Mesendoderm (in vitro differentiated cells): ENCODE data around the gene MEF2C.

Experiments used
- DNase-seq: peaks from one replicate; pipeline ENCODE4 v3.0.0; 2013
- H2AK5ac ChIP-seq: 2 replicates; pipeline ENCODE4 v1.6.1; 2013; ENCODE audit warnings: low read length, inconsistent platforms
- H2BK120ac ChIP-seq: 2 replicates; pipeline ENCODE4 v1.6.1; 2013; ENCODE audit warnings: low read depth, mild to moderate bottlenecking, low read length, moderate library complexity, mixed read lengths
- H2BK15ac ChIP-seq: replicated peaks from 2 replicates; pipeline ENCODE4 v1.6.1; 2013; ENCODE audit warnings: low read depth, mild to moderate bottlenecking, moderate library complexity
- H2BK5ac ChIP-seq: 2 replicates; pipeline ENCODE4 v1.6.1; 2013; ENCODE audit warnings: low read length, inconsistent platforms
- H3K18ac ChIP-seq: 2 replicates; pipeline ENCODE4 v1.6.1; 2013; ENCODE audit warnings: mild to moderate bottlenecking, low read length, mixed read lengths
- H3K23ac ChIP-seq: one replicate; pipeline ENCODE4 v1.6.1; 2013; ENCODE audit warnings: low read length
- H3K27ac ChIP-seq: 2 replicates; pipeline ENCODE4 v1.5.1; 2013; ENCODE audit warnings: low read depth, mild to moderate bottlenecking, inconsistent platforms, low read length, moderate library complexity
- H3K27me3 ChIP-seq: 2 replicates; pipeline ENCODE4 v1.6.1; 2013; ENCODE audit warnings: low read length, control low read depth, mild to moderate bottlenecking, inconsistent platforms; ENCODE audit not compliant: insufficient read depth, poor library complexity
- H3K36me3 ChIP-seq: 2 replicates; pipeline ENCODE4 v1.6.1; 2013; ENCODE audit warnings: low read length, inconsistent platforms; ENCODE audit not compliant: control insufficient read depth, insufficient read depth
- H3K4ac ChIP-seq: one replicate; pipeline ENCODE4 v1.6.1; 2013; ENCODE audit warnings: low read depth, mild to moderate bottlenecking, low read length, moderate library complexity
- H3K4me1 ChIP-seq: 2 replicates; pipeline ENCODE4 v1.6.1; 2013; ENCODE audit warnings: low read depth, low read length, inconsistent platforms; ENCODE audit not compliant: control insufficient read depth
- H3K4me2 ChIP-seq: 2 replicates; pipeline ENCODE4 v1.6.1; 2013; ENCODE audit warnings: low read length
- H3K4me3 ChIP-seq: 2 replicates; pipeline ENCODE4 v1.5.1; 2013; ENCODE audit warnings: mild to moderate bottlenecking, low read length
- H3K56ac ChIP-seq: one replicate; pipeline ENCODE4 v1.6.1; 2013; ENCODE audit warnings: low read length
- H3K79me1 ChIP-seq: 2 replicates; pipeline ENCODE4 v1.6.1; 2013; ENCODE audit warnings: low read length, inconsistent platforms
- H3K79me2 ChIP-seq: 2 replicates; pipeline ENCODE4 v1.6.1; 2013; ENCODE audit warnings: mild to moderate bottlenecking, low read length; ENCODE audit not compliant: control insufficient read depth, insufficient read depth
- H3K9ac ChIP-seq: 2 replicates; pipeline ENCODE4 v1.6.1; 2013; ENCODE audit warnings: low read length, inconsistent platforms
- H4K5ac ChIP-seq: one replicate; pipeline ENCODE4 v1.6.1; 2013; ENCODE audit warnings: low read length
- H4K8ac ChIP-seq: one replicate; pipeline ENCODE4 v1.6.1; 2013; ENCODE audit warnings: low read depth, mild to moderate bottlenecking, control low read depth, low read length, moderate library complexity
- WGBS: extraction: QIAGEN DNeasy Blood & Tissue Kit; methylation state at CpG from one replicate; pipeline ENCODE4 v1.1.7; 2013; ENCODE audit warnings: low lambda C conversion rate, missing lambda C conversion rate; ENCODE audit not compliant: insufficient coverage; ENCODE audit errors: extremely low coverage; 5-methylcytosine and 5-hydroxymethylcytosine counted together

Gene MEF2C

DNA sequence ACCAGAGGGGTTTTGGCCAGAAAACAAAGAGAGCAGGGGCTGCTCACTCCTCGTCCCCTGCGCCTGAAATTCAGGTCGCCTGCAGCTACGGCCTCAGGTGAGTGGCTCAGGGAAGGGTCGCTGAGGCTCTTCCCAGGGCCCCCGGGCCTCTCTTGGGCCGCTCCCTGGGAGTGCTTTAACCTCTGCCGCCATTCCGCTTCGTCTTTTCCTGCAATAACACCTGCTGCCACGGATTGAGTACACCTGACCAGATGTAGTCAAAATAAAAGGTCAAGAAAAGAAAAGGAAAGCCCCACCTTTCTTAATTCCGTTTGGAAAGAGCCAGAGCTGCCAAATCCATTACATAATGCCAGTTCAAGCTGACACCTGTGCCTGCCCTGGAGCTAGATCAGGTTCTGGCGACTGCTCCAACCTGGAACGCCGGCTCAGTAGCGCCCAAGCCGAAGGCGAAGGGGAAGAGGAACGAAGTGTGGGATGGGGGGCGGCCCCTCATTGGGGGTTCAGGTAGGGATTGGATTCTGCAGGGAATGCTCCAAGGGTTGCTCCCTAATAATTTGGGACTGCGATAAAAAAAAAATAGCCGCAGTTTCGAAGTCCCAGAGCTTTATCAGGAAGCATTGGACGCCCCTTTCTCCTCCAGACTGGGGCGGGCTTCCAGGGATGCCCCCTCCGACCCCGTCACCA, 193.9 kb downstream of the MEF2C start:
- H3K79me2 ChIP-seq, result no peaks in the 10 kb centered on the region
- H2BK5ac ChIP-seq, result no peak overlapping the region
- peaks cover 90% of the 10 kb centered on the region for H3K27me3 ChIP-seq
- no peak for DNase-seq
- no peak overlapping the region for H2AK5ac ChIP-seq
- H3K9ac ChIP-seq, result no peak overlapping the region
- H3K4ac ChIP-seq, result no peak overlapping the region
- H4K8ac ChIP-seq, result no peak overlapping the region
- H3K27ac ChIP-seq, result no peak overlapping the region
- no peak overlapping the region for H3K4me2 ChIP-seq
- no CpG with 5 or more reads among the region's 27 CpGs for WGBS
- H2BK120ac ChIP-seq, result no peak overlapping the region
- H3K4me3 ChIP-seq, result no peak overlapping the region
- no peak overlapping the region for H3K18ac ChIP-seq
- no peaks in the 10 kb centered on the region for H3K36me3 ChIP-seq
- no peak overlapping the region for H2BK15ac ChIP-seq
- no peak overlapping the region for H3K56ac ChIP-seq
- H3K79me1 ChIP-seq, result no peaks in the 10 kb centered on the region
- H4K5ac ChIP-seq, result no peak overlapping the region
- no peak overlapping the region for H3K23ac ChIP-seq
- no peaks in the 10 kb centered on the region for H3K4me1 ChIP-seq

DNA sequence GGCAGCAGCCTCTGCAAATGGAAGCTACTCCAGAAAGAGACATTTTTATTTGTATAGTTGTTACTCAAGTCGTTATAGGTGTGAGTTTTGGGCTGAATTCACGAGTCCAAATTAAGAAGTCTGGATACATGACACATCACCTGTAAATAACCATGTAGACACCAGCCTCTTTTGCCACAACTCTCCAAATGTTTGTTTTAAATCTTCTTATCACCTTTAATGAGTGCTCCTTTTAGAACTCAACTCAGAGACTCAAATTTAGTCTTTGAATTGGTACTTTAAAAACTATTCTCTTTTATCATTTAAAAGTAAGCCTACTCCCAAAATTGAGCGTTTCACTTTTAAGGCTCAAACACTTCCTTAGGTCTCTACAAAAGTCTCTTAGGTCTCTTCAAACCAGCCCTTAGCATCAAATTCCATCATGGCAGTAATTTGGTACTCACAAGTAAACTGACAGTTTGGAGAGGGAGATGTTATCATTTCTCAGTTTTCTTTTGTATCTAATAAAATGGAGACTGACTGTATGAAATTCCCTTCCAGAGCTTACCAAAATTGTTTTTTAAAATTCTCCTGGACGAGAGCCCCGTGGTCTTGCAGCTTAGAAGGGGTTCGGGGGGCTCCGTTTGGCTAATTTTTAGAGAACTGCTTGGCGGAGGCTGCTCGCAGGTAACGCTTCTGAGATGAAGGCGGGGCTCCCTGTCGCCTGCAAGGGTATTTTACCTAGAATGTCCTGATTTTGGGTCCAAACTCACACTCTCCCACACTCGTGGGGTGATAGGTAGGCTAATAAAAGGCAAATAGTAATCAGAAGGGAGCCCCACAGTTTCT, 194.6 kb downstream of the MEF2C start:
- H3K4ac ChIP-seq, result no peak overlapping the region
- no peaks in the 10 kb centered on the region for H3K36me3 ChIP-seq
- no peaks in the 10 kb centered on the region for H3K79me1 ChIP-seq
- H2BK5ac ChIP-seq, result no peak overlapping the region
- no peaks in the 10 kb centered on the region for H3K4me1 ChIP-seq
- H2AK5ac ChIP-seq, result no peak overlapping the region
- no peak overlapping the region for H4K5ac ChIP-seq
- no CpG with 5 or more reads among the region's 13 CpGs for WGBS
- H2BK120ac ChIP-seq, result no peak overlapping the region
- no peak overlapping the region for H3K18ac ChIP-seq
- DNase-seq, result no peak
- no peaks in the 10 kb centered on the region for H3K79me2 ChIP-seq
- H3K9ac ChIP-seq, result no peak overlapping the region
- no peak overlapping the region for H3K27ac ChIP-seq
- no peak overlapping the region for H3K56ac ChIP-seq
- peaks cover 90% of the 10 kb centered on the region for H3K27me3 ChIP-seq
- H3K4me3 ChIP-seq, result no peak overlapping the region
- no peak overlapping the region for H2BK15ac ChIP-seq
- no peak overlapping the region for H4K8ac ChIP-seq
- no peak overlapping the region for H3K23ac ChIP-seq
- H3K4me2 ChIP-seq, result no peak overlapping the region

DNA sequence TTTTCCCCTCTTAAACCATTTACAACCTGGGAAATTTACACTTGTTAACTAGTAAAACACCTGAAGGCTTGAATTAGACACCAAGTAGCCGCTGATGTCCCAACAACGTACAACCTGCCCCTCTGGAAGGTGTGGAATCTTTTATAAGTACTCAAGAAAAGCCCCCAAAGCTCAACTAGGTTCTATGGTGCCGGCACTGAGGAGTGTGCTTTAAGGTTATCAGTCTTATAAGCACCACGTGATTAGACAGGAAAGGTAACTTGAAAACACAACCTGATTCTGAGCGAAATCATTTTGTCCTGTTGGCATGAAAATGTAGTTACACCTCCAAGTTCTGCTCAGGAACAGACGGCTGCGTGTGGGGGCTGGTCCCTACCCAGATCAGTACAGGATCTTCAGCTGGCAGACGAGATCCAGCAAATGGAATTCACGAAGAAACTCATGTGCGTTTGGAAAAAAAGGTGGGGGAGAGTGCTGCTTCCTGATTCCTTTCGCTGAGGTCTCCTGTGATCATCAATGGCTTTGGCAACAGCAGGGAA, 195.5 kb downstream of the MEF2C start:
- Histone ChIP-seq H3K9ac (no peak overlapping the region), H2BK120ac (no peak overlapping the region), H3K79me2 (no peaks in the 10 kb centered on the region), H3K27me3 (peaks cover 88% of the 10 kb centered on the region), H2BK15ac (no peak overlapping the region), H3K79me1 (no peaks in the 10 kb centered on the region), H3K4me3 (no peak overlapping the region), H3K23ac (no peak overlapping the region), H3K36me3 (no peaks in the 10 kb centered on the region), H3K56ac (no peak overlapping the region), H2BK5ac (no peak overlapping the region), H4K8ac (no peak overlapping the region), H3K18ac (no peak overlapping the region), H3K4me1 (no peaks in the 10 kb centered on the region), H2AK5ac (no peak overlapping the region), H3K4ac (no peak overlapping the region), H4K5ac (no peak overlapping the region), H3K27ac (no peak overlapping the region), H3K4me2 (no peak overlapping the region)
- no peak for DNase-seq
- no CpG with 5 or more reads among the region's 11 CpGs for WGBS

DNA sequence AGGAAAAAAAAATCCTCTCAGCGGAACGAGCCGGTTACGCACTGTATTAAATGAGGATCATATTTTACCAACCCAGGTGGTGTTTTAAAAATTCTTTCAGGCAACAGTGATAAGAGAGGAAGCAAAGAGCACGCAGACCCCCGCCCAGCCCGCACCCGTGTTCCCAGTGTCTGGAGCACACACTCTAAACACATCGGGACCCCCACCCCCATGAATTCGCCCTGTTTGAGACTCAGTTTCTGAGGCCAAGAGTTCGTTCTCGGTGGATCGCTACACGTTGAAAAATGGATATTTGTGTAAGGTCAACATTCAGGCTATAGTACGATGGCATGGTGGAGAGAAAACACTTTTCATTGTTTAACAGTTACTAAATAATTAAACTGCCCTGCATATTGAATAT, 196.3 kb downstream of the MEF2C start:
- Histone ChIP-seq H3K4ac (no peak overlapping the region), H3K4me2 (no peak overlapping the region), H4K8ac (no peak overlapping the region), H3K36me3 (no peaks in the 10 kb centered on the region), H3K23ac (no peak overlapping the region), H3K9ac (no peak overlapping the region), H2BK5ac (no peak overlapping the region), H3K27ac (no peak overlapping the region), H4K5ac (no peak overlapping the region), H3K56ac (no peak overlapping the region), H2BK120ac (no peak overlapping the region), H2BK15ac (no peak overlapping the region), H3K18ac (no peak overlapping the region), H3K79me2 (no peaks in the 10 kb centered on the region), H3K4me3 (no peak overlapping the region), H3K79me1 (no peaks in the 10 kb centered on the region), H2AK5ac (no peak overlapping the region), H3K27me3 (peaks cover 81% of the 10 kb centered on the region), H3K4me1 (no peaks in the 10 kb centered on the region)
- WGBS, result no CpG with 5 or more reads among the region's 15 CpGs
- DNase-seq, result no peak

DNA sequence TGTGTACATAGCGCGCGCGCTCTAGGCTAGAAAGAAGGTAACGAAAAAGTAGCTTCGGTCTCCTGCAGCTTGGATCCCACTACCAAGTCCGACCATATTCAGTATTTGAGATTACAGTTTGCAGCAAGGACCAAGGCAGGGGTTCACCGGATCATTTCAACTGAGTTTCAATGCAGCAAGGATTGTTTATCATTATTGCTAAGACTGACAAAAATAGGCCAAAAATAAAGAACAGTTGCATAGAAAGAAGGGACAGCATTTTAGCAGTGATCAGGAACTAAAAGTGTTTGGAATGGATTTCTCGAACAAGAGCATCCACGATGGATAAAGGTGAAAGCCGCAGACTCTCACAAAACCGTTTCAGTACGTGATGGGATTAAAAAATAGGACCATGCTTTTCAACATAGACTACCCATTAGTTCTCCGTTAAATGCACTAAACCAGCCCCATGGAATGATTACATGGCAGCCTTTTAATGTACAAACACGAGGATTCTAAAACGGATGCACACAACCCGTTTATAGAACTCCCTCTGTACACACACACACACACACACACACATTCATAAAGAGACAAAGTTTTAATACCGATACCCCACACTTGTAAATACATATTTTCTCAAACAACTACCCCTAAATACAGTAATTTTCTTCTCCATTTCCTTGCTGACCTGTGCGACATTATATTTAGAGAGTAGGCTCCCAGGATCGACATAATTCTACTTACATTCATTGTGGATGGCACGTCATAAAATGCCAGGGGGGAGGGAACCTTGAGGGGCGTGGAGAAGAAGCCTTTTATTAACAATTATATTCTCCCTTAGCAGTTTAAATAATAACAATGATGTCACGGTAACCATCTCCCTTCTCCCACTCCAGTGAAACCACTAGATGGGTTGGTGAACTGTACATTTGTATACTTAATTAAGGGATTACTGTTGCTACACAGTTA, 197.1 kb downstream of the MEF2C start:
- no peak overlapping the region for H3K56ac ChIP-seq
- no peak overlapping the region for H3K4ac ChIP-seq
- no CpG with 5 or more reads among the region's 23 CpGs for WGBS
- H3K4me3 ChIP-seq, result no peak overlapping the region
- no peak overlapping the region for H3K4me2 ChIP-seq
- H2BK120ac ChIP-seq, result no peak overlapping the region
- no peak overlapping the region for H3K27ac ChIP-seq
- H3K9ac ChIP-seq, result no peak overlapping the region
- H2AK5ac ChIP-seq, result no peak overlapping the region
- no peak overlapping the region for H4K5ac ChIP-seq
- no peak overlapping the region for H2BK15ac ChIP-seq
- H3K36me3 ChIP-seq, result no peaks in the 10 kb centered on the region
- no peak overlapping the region for H2BK5ac ChIP-seq
- no peak overlapping the region for H3K18ac ChIP-seq
- H3K79me2 ChIP-seq, result no peaks in the 10 kb centered on the region
- no peaks in the 10 kb centered on the region for H3K79me1 ChIP-seq
- no peaks in the 10 kb centered on the region for H3K4me1 ChIP-seq
- H3K23ac ChIP-seq, result no peak overlapping the region
- DNase-seq, result no peak
- no peak overlapping the region for H4K8ac ChIP-seq
- peaks cover 80% of the 10 kb centered on the region for H3K27me3 ChIP-seq
